Measurements from ENCODE around the gene IGSF9.

IGSF9 gene

GRCh38 chr1:159944623-159945455, 574 bp downstream of the IGSF9 start:
- no peak for DNase-seq

GRCh38 chr1:159943908-159944622, 1.3 kb downstream of the IGSF9 start:
- DNase-seq = no peak

- no peak for DNase-seq
Observed at GRCh38 chr1:159943278-159943640, 2.2 kb downstream of the IGSF9 start.

- DNase-seq = no peak
Observed at GRCh38 chr1:159942632-159943277, 2.7 kb downstream of the IGSF9 start.

GRCh38 chr1:159941591-159942560, 3.5 kb downstream of the IGSF9 start:
- DNase-seq = no peak

- no peak for DNase-seq
Observed at GRCh38 chr1:159941141-159941540, 4.3 kb downstream of the IGSF9 start.

- DNase-seq = no peak
Observed at GRCh38 chr1:159940006-159940620, 5.3 kb downstream of the IGSF9 start.

GRCh38 chr1:159939678-159940002, 5.8 kb downstream of the IGSF9 start:
- DNase-seq = no peak

- DNase-seq = no peak
Observed at GRCh38 chr1:159938905-159939677, 6.3 kb downstream of the IGSF9 start.

GRCh38 chr1:159938211-159938852, 7.1 kb downstream of the IGSF9 start:
- no peak for DNase-seq

GRCh38 chr1:159937054-159937750, 8.2 kb downstream of the IGSF9 start:
- DNase-seq = peak; percentile 51

- peak; percentile 79 for DNase-seq
Observed at GRCh38 chr1:159936273-159936904, 9.0 kb downstream of the IGSF9 start.

- peak; percentile 30 for DNase-seq
Observed at GRCh38 chr1:159935719-159936272, 9.6 kb downstream of the IGSF9 start.

- DNase-seq = no peak
Observed at GRCh38 chr1:159935305-159935704, 10.1 kb downstream of the IGSF9 start.

- no peak for DNase-seq
Observed at GRCh38 chr1:159934136-159935039, 11.0 kb downstream of the IGSF9 start.

- DNase-seq = no peak
Observed at GRCh38 chr1:159933347-159933746, 12.1 kb downstream of the IGSF9 start.

- no peak for DNase-seq
Observed at GRCh38 chr1:159932296-159933285, 12.8 kb downstream of the IGSF9 start.

Measured in hematopoietic multipotent progenitor cell treated with erythropoietin and hydrocortisone succinate and interleukin-3 and kit ligand, for 8 days (in vitro differentiated cells).